HEK293 (cell line): ENCODE measurements around the gene DIS3L2.

Source experiments
- CTCF ChIA-PET: fragments of 350-600 bp; formaldehyde crosslinking; extraction: SDS; loops from one replicate; lab custom pipeline; 2021; ENCODE audit warnings: antibody characterized with exemption; lab: Yijun Ruan, JAX
- POLR2A ChIA-PET: fragments of 300-600 bp; formaldehyde crosslinking; extraction: SDS; loops from one replicate; lab custom pipeline; 2020; ENCODE audit warnings: antibody characterized with exemption, inconsistent platforms; lab: Yijun Ruan, JAX
- H3K27ac ChIP-seq: fragments of 200-500 bp; sonication (Bioruptor generic); 2 replicates; pipeline ENCODE4 v1.5.1; 2014; ENCODE audit warnings: low read depth, low read length, control low read depth, inconsistent platforms; ENCODE audit errors: extremely low read depth
- H3K36me3 ChIP-seq, 2 experiments: fragments of 200-500 bp in 1 of 2; sonication (Bioruptor generic) in 1 of 2; 1 replicate in 1 of 2; 2 replicates in 1 of 2; pipeline ENCODE4 v1.5.1; 2014 to 2017; ENCODE audit warnings: inconsistent platforms in 2 of 2, low read length in 2 of 2; ENCODE audit not compliant: control insufficient read depth in 2 of 2, insufficient read depth in 1 of 2
- H3K4me1 ChIP-seq: fragments of 200-500 bp; sonication (Bioruptor generic); 2 replicates; pipeline ENCODE4 v1.5.1; 2014; ENCODE audit warnings: mild to moderate bottlenecking, low read length, inconsistent platforms; ENCODE audit not compliant: control insufficient read depth, insufficient read depth
- H3K4me3 ChIP-seq: 2 replicates; pipeline ENCODE4 v1.5.1; 2011; ENCODE audit warnings: low read depth, mild to moderate bottlenecking, control low read depth, low read length, moderate library complexity
- H3K9me3 ChIP-seq: fragments of 200-500 bp; sonication (Bioruptor generic); 2 replicates; pipeline ENCODE4 v1.5.1; 2014; ENCODE audit warnings: low read depth, low read length, inconsistent platforms; ENCODE audit not compliant: control insufficient read depth, insufficient read depth
- CTCF ChIP-seq: fragments of 450-650 bp; formaldehyde crosslinking; IDR thresholded peaks from 2 replicates; pipeline ENCODE4 v1.5.1; 2016; ENCODE audit warnings: missing biosample characterization, missing genetic modification characterization
- FEZF1 ChIP-seq: fragments of 450-650 bp; formaldehyde crosslinking; IDR thresholded peaks from 2 replicates; pipeline ENCODE4 v1.5.1; 2016; ENCODE audit warnings: missing biosample characterization, missing genetic modification characterization
- KLF1 ChIP-seq: fragments of 450-650 bp; formaldehyde crosslinking; IDR thresholded peaks from 2 replicates; pipeline ENCODE4 v1.5.1; 2016; ENCODE audit warnings: missing biosample characterization, missing genetic modification characterization
- KLF9 ChIP-seq: fragments of 450-650 bp; formaldehyde crosslinking; IDR thresholded peaks from 2 replicates; pipeline ENCODE4 v1.5.1; 2016; ENCODE audit warnings: missing biosample characterization, missing genetic modification characterization, low read depth
- PRDM2 ChIP-seq: fragments of 450-650 bp; formaldehyde crosslinking; IDR thresholded peaks from 2 replicates; pipeline ENCODE4 v1.5.1; 2016; ENCODE audit warnings: missing biosample characterization, missing genetic modification characterization, borderline replicate concordance
- SETDB1 ChIP-seq: IDR thresholded peaks from one replicate; pipeline ENCODE4 v1.6.1; 2017; ENCODE audit warnings: mild to moderate bottlenecking, low read length, moderate library complexity, mixed read lengths; ENCODE audit not compliant: insufficient read length
- SP3 ChIP-seq: fragments of 450-650 bp; formaldehyde crosslinking; IDR thresholded peaks from 2 replicates; pipeline ENCODE4 v1.5.1; 2016; ENCODE audit warnings: missing biosample characterization, missing genetic modification characterization
- TRIM28 ChIP-seq: IDR thresholded peaks from 2 replicates; pipeline ENCODE4 v1.6.1; 2011; ENCODE audit warnings: low read length, control low read depth, borderline replicate concordance
- ZFP41 ChIP-seq: fragments of 450-650 bp; formaldehyde crosslinking; IDR thresholded peaks from 2 replicates; pipeline ENCODE4 v1.5.1; 2016; ENCODE audit warnings: missing biosample characterization, missing genetic modification characterization, borderline replicate concordance
- ZNF2 ChIP-seq: fragments of 450-650 bp; formaldehyde crosslinking; IDR thresholded peaks from 2 replicates; pipeline ENCODE4 v1.5.1; 2016; ENCODE audit warnings: missing biosample characterization, missing genetic modification characterization
- ZNF202 ChIP-seq: fragments of 450-650 bp; formaldehyde crosslinking; IDR thresholded peaks from 2 replicates; pipeline ENCODE4 v1.5.1; 2016; ENCODE audit warnings: missing biosample characterization, missing genetic modification characterization, borderline replicate concordance
- ZNF221 ChIP-seq: fragments of 450-650 bp; formaldehyde crosslinking; IDR thresholded peaks from 2 replicates; pipeline ENCODE4 v1.5.1; 2017; ENCODE audit warnings: missing biosample characterization, missing genetic modification characterization, borderline replicate concordance
- ZNF23 ChIP-seq: fragments of 450-650 bp; formaldehyde crosslinking; IDR thresholded peaks from 2 replicates; pipeline ENCODE4 v1.5.1; 2016; ENCODE audit warnings: missing biosample characterization, missing genetic modification characterization, borderline replicate concordance
- ZNF350 ChIP-seq: fragments of 450-650 bp; formaldehyde crosslinking; IDR thresholded peaks from 2 replicates; pipeline ENCODE4 v1.5.0; 2017; ENCODE audit warnings: missing biosample characterization, mild to moderate bottlenecking, missing genetic modification characterization
- ZNF394 ChIP-seq: fragments of 450-650 bp; formaldehyde crosslinking; IDR thresholded peaks from 2 replicates; pipeline ENCODE4 v1.5.1; 2016; ENCODE audit warnings: missing biosample characterization, missing genetic modification characterization, mild to moderate bottlenecking, moderate library complexity, borderline replicate concordance
- ZNF473 ChIP-seq: fragments of 450-650 bp; formaldehyde crosslinking; IDR thresholded peaks from 2 replicates; pipeline ENCODE4 v1.5.1; 2017; ENCODE audit warnings: missing biosample characterization, missing genetic modification characterization
- ZNF600 ChIP-seq: fragments of 450-650 bp; formaldehyde crosslinking; IDR thresholded peaks from 2 replicates; pipeline ENCODE4 v1.5.1; 2016; ENCODE audit warnings: missing biosample characterization, missing genetic modification characterization
- ZNF664 ChIP-seq: fragments of 450-650 bp; formaldehyde crosslinking; IDR thresholded peaks from 2 replicates; pipeline ENCODE4 v1.5.1; 2016; ENCODE audit warnings: missing biosample characterization, missing genetic modification characterization
- ZNF677 ChIP-seq: fragments of 450-650 bp; IDR thresholded peaks from 2 replicates; pipeline ENCODE4 v1.5.0; 2018; ENCODE audit warnings: missing biosample characterization, mild to moderate bottlenecking, missing genetic modification characterization, moderate library complexity
- ZNF791 ChIP-seq: fragments of 450-650 bp; formaldehyde crosslinking; IDR thresholded peaks from 2 replicates; pipeline ENCODE4 v1.5.1; 2016; ENCODE audit warnings: missing biosample characterization, missing genetic modification characterization
- ZSCAN16 ChIP-seq: fragments of 450-650 bp; formaldehyde crosslinking; IDR thresholded peaks from 2 replicates; pipeline ENCODE4 v1.5.1; 2016; ENCODE audit warnings: missing biosample characterization, missing genetic modification characterization
- ZSCAN5A ChIP-seq: fragments of 450-650 bp; formaldehyde crosslinking; IDR thresholded peaks from 2 replicates; pipeline ENCODE4 v1.5.1; 2016; ENCODE audit warnings: missing biosample characterization, missing genetic modification characterization

The DIS3L2 gene

GRCh38 chr2:232073699-232074098 lies 112.2 kb downstream of the DIS3L2 start (continued):
- no peak for TF ChIP-seq PRDM2 (tag by site-specific recombination)
- TF ChIP-seq ZNF791 (tag by site-specific recombination), result no peak
- no peak for TF ChIP-seq ZNF202 (tag by site-specific recombination)
- TF ChIP-seq ZNF677, result no peak
- TF ChIP-seq ZNF350 (tag by site-specific recombination), result no peak
- TF ChIP-seq SP3 (tag by site-specific recombination), result no peak
- TF ChIP-seq ZNF23 (tag by site-specific recombination), result no peak
- TF ChIP-seq CTCF (tag by site-specific recombination), result no peak
- TF ChIP-seq ZNF664 (tag by site-specific recombination), result no peak

- Histone ChIP-seq H3K4me1 (peaks cover 3% of the 10 kb centered on the region; the same call in 1 of the 2 replicates), H3K9me3 (no peaks in the 10 kb centered on the region), H3K4me3 (no peak overlapping the region), H3K27ac (no peak overlapping the region), H3K36me3 (no peaks in the 10 kb centered on the region)
- ChIA-PET CTCF (interaction anchor here (0.7 to 1.0 kb wide), 3 partner anchors 142 to 445 kb away, joined by 3 to 6 read pairs (median 5); partner anchors contain the start of gene PRSS56), POLR2A (no interaction called here)
- no peak for TF ChIP-seq ZNF221
- no peak for TF ChIP-seq TRIM28
- TF ChIP-seq ZNF600 (tag by site-specific recombination), result no peak
- TF ChIP-seq ZNF473, result no peak
- no peak for TF ChIP-seq ZNF394 (tag by site-specific recombination)
- no peak for TF ChIP-seq SETDB1
- TF ChIP-seq ZSCAN16, result no peak
- TF ChIP-seq KLF1 (tag by site-specific recombination), result no peak
- TF ChIP-seq ZFP41 (tag by site-specific recombination), result no peak
Measured at GRCh38 chr2:232075080-232075479, 113.6 kb downstream of the DIS3L2 start.

- H3K27ac ChIP-seq, result no peak overlapping the region
- no peak overlapping the region for H3K4me3 ChIP-seq
- ChIA-PET POLR2A (no interaction called here), CTCF (interaction anchor here (0.6 kb wide), 1 partner anchor 170 kb away, joined by 3 read pairs; no protein-coding TSS in a partner anchor)
- no peaks in the 10 kb centered on the region for H3K36me3 ChIP-seq
- no peaks in the 10 kb centered on the region for H3K9me3 ChIP-seq
- TF ChIP-seq ZSCAN5A (tag by site-specific recombination) (no peak), FEZF1 (tag by site-specific recombination) (no peak), ZNF394 (tag by site-specific recombination) (no peak), ZNF600 (tag by site-specific recombination) (0 out of 2 replicates have a peak, but pooled peaks have one; percentile 19), KLF9 (tag by site-specific recombination) (no peak), ZNF2 (tag by site-specific recombination) (no peak)
- H3K4me1 ChIP-seq, result peaks cover 3% of the 10 kb centered on the region; the same call in 1 of the 2 replicates
Measured at GRCh38 chr2:232075859-232076258, 114.3 kb downstream of the DIS3L2 start.
